SK-N-SH treated with all-trans-retinoic acid at 6 μM for 48 hours (cell line): ENCODE results near the gene STAG1.
"Not testable (repeated sequence)": the region's sequence is repeated elsewhere in the genome, so short reads cannot be mapped to it uniquely, and the experiment has no call there.

Experiments
- ATAC-seq: fragments of 200-7000 bp; cut with Tn5 transposase; 3 replicates; pipeline ENCODE4 v1.9.1; 2020; ENCODE audit warnings: mild to moderate bottlenecking, moderate library complexity
- ARNTL ChIP-seq: fragments of 450-650 bp; formaldehyde crosslinking; IDR thresholded peaks from 2 replicates; pipeline ENCODE4 v1.5.0; 2020; ENCODE audit warnings: low read depth, mild to moderate bottlenecking, moderate library complexity, borderline replicate concordance
- CSDC2 ChIP-seq: fragments of 250-450 bp; sonication (Bioruptor Pico); IDR thresholded peaks from 2 replicates; pipeline ENCODE4 v1.5.0; 2020; ENCODE audit warnings: mild to moderate bottlenecking, moderate library complexity
- ESRRG ChIP-seq: fragments of 250-450 bp; sonication (Bioruptor Pico); IDR thresholded peaks from 2 replicates; pipeline ENCODE4 v1.6.1; 2021; ENCODE audit warnings: mild to moderate bottlenecking
- GLIS3 ChIP-seq: fragments of 250-450 bp; sonication (Bioruptor Pico); IDR thresholded peaks from 2 replicates; pipeline ENCODE4 v1.5.0; 2020; ENCODE audit warnings: mild to moderate bottlenecking, moderate library complexity
- ISL1 ChIP-seq: fragments of 250-450 bp; sonication (Bioruptor Pico); IDR thresholded peaks from 2 replicates; pipeline ENCODE4 v2.1.2; 2022; ENCODE audit warnings: mild to moderate bottlenecking, moderate library complexity
- OSR1 ChIP-seq: fragments of 250-450 bp; sonication (Bioruptor Pico); IDR thresholded peaks from 2 replicates; pipeline ENCODE4 v1.8.0; 2022; ENCODE audit warnings: moderate library complexity, mild to moderate bottlenecking, inconsistent platforms
- PPARA ChIP-seq: fragments of 250-450 bp; sonication (Bioruptor Pico); IDR thresholded peaks from 2 replicates; pipeline ENCODE4 v1.5.0; 2020; ENCODE audit warnings: mild to moderate bottlenecking, borderline replicate concordance
- RARB ChIP-seq: fragments of 250-450 bp; sonication (Bioruptor Pico); IDR thresholded peaks from 2 replicates; pipeline ENCODE4 v1.8.0; 2021; ENCODE audit warnings: mild to moderate bottlenecking, moderate library complexity
- TCF4 ChIP-seq: fragments of 250-450 bp; sonication (Bioruptor Pico); IDR thresholded peaks from 2 replicates; pipeline ENCODE4 v1.8.0; 2021; ENCODE audit warnings: mild to moderate bottlenecking, moderate library complexity, borderline replicate concordance
- TOX ChIP-seq: fragments of 250-450 bp; sonication (Bioruptor Pico); IDR thresholded peaks from 2 replicates; pipeline ENCODE4 v1.8.0; 2021; ENCODE audit warnings: mild to moderate bottlenecking, moderate library complexity, borderline replicate concordance
- ZFP3 ChIP-seq: fragments of 250-450 bp; sonication (Bioruptor Pico); IDR thresholded peaks from 2 replicates; pipeline ENCODE4 v1.5.0; 2020; ENCODE audit warnings: mild to moderate bottlenecking, moderate library complexity
- ZFP30 ChIP-seq: fragments of 450-650 bp; formaldehyde crosslinking; IDR thresholded peaks from 2 replicates; pipeline ENCODE4 v1.5.0; 2022; ENCODE audit warnings: mild to moderate bottlenecking, moderate library complexity
- ZNF565 ChIP-seq: fragments of 450-650 bp; formaldehyde crosslinking; conservative IDR thresholded peaks from 2 replicates; pipeline ENCODE4 v1.5.0; 2020; ENCODE audit warnings: low read depth, mild to moderate bottlenecking, moderate library complexity
- ZNF70 ChIP-seq: fragments of 450-650 bp; formaldehyde crosslinking; IDR thresholded peaks from 2 replicates; pipeline ENCODE4 v1.5.0; 2020; ENCODE audit warnings: mild to moderate bottlenecking, moderate library complexity
- TF ChIP-seq, protein P1 (sequence below): fragments of 250-450 bp; sonication (Bioruptor Pico); IDR thresholded peaks from 2 replicates; pipeline ENCODE4 v1.5.1; 2021; ENCODE audit warnings: mild to moderate bottlenecking, moderate library complexity
- TF ChIP-seq, protein P2 (sequence below): fragments of 250-450 bp; sonication (Bioruptor Pico); IDR thresholded peaks from 2 replicates; pipeline ENCODE4 v1.5.0; 2020; ENCODE audit warnings: mild to moderate bottlenecking, moderate library complexity
- TF ChIP-seq, protein P3 (sequence below): fragments of 250-450 bp; sonication (Bioruptor Pico); IDR thresholded peaks from 2 replicates; pipeline ENCODE4 v1.8.0; 2020; ENCODE audit warnings: mild to moderate bottlenecking, moderate library complexity, borderline replicate concordance
- TF ChIP-seq, protein P4 (sequence below): fragments of 250-450 bp; sonication (Bioruptor Pico); IDR thresholded peaks from 2 replicates; pipeline ENCODE4 v1.8.0; 2021; ENCODE audit warnings: low read depth, mild to moderate bottlenecking, moderate library complexity, borderline replicate concordance
- TF ChIP-seq, protein P5 (sequence below): fragments of 250-450 bp; sonication (Bioruptor Pico); IDR thresholded peaks from 2 replicates; pipeline ENCODE4 v1.5.1; 2020; ENCODE audit warnings: low read depth, mild to moderate bottlenecking, moderate library complexity

STAG1 gene

DNA sequence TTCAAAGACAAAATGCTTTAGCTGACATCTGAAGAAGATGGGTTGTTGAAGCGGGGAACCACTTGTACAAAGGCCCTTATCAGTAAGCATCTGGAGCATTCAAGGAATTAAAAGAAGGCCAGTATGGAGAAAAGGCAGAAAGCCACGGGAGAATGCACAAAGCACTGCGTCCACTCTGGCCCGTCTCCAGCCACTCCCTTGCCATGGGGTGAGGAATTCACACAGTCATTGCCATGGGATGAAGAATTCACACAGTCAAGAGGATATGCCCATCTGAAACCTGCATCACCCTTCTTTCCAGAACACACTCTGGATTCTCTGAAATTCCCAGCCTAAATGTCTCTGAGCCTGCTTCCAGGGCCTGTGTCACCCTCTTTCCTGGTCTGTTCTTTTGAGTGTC, 26.7 kb upstream of the STAG1 start:
- peak; percentile 77 for ATAC-seq

DNA sequence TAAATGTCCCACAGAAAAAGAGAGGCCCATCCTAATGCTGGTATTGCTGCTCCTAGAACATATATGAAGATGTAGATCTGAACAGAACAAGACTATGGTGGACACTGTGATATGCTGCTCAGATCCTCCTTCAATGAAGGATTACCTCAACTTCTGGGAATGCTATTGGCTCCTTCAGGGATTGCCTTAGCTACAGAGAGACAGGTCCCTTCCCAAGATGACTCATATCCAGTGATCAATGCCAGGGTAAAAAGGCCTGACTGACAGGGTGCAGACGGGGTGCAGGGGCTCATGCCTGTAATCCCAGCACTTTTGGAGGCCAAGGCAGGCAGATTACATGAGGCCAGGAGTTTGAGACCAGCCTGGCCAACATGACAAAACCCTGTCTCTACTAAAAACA, 20.5 kb upstream of the STAG1 start:
- TF ChIP-seq GLIS3 (CRISPR knock-in tag) = no peak
- TF ChIP-seq, protein P1, sequence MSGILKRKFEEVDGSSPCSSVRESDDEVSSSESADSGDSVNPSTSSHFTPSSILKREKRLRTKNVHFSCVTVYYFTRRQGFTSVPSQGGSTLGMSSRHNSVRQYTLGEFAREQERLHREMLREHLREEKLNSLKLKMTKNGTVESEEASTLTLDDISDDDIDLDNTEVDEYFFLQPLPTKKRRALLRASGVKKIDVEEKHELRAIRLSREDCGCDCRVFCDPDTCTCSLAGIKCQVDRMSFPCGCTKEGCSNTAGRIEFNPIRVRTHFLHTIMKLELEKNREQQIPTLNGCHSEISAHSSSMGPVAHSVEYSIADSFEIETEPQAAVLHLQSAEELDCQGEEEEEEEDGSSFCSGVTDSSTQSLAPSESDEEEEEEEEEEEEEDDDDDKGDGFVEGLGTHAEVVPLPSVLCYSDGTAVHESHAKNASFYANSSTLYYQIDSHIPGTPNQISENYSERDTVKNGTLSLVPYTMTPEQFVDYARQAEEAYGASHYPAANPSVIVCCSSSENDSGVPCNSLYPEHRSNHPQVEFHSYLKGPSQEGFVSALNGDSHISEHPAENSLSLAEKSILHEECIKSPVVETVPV (CRISPR knock-in tag) = no peak
- TF ChIP-seq TOX (CRISPR knock-in tag) = no peak
- TF ChIP-seq ZNF70 (CRISPR knock-in tag) = no peak
- no peak for TF ChIP-seq ARNTL (CRISPR knock-in tag)
- TF ChIP-seq TCF4 = no peak
- TF ChIP-seq ESRRG (CRISPR knock-in tag) = no peak
- no peak for TF ChIP-seq ZNF565 (CRISPR knock-in tag)
- no peak for TF ChIP-seq ZFP3 (CRISPR knock-in tag)
- no peak for TF ChIP-seq OSR1 (CRISPR knock-in tag)
- TF ChIP-seq RARB = no peak
- TF ChIP-seq, protein P2, sequence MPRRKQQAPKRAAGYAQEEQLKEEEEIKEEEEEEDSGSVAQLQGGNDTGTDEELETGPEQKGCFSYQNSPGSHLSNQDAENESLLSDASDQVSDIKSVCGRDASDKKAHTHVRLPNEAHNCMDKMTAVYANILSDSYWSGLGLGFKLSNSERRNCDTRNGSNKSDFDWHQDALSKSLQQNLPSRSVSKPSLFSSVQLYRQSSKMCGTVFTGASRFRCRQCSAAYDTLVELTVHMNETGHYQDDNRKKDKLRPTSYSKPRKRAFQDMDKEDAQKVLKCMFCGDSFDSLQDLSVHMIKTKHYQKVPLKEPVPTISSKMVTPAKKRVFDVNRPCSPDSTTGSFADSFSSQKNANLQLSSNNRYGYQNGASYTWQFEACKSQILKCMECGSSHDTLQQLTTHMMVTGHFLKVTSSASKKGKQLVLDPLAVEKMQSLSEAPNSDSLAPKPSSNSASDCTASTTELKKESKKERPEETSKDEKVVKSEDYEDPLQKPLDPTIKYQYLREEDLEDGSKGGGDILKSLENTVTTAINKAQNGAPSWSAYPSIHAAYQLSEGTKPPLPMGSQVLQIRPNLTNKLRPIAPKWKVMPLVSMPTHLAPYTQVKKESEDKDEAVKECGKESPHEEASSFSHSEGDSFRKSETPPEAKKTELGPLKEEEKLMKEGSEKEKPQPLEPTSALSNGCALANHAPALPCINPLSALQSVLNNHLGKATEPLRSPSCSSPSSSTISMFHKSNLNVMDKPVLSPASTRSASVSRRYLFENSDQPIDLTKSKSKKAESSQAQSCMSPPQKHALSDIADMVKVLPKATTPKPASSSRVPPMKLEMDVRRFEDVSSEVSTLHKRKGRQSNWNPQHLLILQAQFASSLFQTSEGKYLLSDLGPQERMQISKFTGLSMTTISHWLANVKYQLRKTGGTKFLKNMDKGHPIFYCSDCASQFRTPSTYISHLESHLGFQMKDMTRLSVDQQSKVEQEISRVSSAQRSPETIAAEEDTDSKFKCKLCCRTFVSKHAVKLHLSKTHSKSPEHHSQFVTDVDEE (CRISPR knock-in tag) = no peak
- no peak for TF ChIP-seq PPARA
- TF ChIP-seq ISL1 = no peak
- TF ChIP-seq, protein P3, sequence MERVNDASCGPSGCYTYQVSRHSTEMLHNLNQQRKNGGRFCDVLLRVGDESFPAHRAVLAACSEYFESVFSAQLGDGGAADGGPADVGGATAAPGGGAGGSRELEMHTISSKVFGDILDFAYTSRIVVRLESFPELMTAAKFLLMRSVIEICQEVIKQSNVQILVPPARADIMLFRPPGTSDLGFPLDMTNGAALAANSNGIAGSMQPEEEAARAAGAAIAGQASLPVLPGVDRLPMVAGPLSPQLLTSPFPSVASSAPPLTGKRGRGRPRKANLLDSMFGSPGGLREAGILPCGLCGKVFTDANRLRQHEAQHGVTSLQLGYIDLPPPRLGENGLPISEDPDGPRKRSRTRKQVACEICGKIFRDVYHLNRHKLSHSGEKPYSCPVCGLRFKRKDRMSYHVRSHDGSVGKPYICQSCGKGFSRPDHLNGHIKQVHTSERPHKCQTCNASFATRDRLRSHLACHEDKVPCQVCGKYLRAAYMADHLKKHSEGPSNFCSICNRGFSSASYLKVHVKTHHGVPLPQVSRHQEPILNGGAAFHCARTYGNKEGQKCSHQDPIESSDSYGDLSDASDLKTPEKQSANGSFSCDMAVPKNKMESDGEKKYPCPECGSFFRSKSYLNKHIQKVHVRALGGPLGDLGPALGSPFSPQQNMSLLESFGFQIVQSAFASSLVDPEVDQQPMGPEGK = no peak
- TF ChIP-seq, protein P4, sequence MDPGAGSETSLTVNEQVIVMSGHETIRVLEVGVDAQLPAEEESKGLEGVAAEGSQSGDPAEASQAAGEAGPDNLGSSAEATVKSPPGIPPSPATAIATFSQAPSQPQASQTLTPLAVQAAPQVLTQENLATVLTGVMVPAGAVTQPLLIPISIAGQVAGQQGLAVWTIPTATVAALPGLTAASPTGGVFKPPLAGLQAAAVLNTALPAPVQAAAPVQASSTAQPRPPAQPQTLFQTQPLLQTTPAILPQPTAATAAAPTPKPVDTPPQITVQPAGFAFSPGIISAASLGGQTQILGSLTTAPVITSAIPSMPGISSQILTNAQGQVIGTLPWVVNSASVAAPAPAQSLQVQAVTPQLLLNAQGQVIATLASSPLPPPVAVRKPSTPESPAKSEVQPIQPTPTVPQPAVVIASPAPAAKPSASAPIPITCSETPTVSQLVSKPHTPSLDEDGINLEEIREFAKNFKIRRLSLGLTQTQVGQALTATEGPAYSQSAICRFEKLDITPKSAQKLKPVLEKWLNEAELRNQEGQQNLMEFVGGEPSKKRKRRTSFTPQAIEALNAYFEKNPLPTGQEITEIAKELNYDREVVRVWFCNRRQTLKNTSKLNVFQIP (CRISPR knock-in tag) = no peak
- TF ChIP-seq, protein P5, sequence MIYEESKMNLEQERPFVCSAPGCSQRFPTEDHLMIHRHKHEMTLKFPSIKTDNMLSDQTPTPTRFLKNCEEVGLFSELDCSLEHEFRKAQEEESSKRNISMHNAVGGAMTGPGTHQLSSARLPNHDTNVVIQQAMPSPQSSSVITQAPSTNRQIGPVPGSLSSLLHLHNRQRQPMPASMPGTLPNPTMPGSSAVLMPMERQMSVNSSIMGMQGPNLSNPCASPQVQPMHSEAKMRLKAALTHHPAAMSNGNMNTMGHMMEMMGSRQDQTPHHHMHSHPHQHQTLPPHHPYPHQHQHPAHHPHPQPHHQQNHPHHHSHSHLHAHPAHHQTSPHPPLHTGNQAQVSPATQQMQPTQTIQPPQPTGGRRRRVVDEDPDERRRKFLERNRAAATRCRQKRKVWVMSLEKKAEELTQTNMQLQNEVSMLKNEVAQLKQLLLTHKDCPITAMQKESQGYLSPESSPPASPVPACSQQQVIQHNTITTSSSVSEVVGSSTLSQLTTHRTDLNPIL (CRISPR knock-in tag) = no peak
- TF ChIP-seq ZFP30 (CRISPR knock-in tag) = no peak
- TF ChIP-seq CSDC2 (CRISPR knock-in tag) = no peak
- TF ChIP-seq, all 23 proteins: peak for 0
- peak; percentile 89 for ATAC-seq

More for the DNA sequence above, 26.7 kb upstream of the STAG1 start:
- TF ChIP-seq PPARA (no peak), ISL1 (0 out of 2 replicates have a peak, but pooled peaks have one; percentile 31), ARNTL (CRISPR knock-in tag) (no peak)

DNA sequence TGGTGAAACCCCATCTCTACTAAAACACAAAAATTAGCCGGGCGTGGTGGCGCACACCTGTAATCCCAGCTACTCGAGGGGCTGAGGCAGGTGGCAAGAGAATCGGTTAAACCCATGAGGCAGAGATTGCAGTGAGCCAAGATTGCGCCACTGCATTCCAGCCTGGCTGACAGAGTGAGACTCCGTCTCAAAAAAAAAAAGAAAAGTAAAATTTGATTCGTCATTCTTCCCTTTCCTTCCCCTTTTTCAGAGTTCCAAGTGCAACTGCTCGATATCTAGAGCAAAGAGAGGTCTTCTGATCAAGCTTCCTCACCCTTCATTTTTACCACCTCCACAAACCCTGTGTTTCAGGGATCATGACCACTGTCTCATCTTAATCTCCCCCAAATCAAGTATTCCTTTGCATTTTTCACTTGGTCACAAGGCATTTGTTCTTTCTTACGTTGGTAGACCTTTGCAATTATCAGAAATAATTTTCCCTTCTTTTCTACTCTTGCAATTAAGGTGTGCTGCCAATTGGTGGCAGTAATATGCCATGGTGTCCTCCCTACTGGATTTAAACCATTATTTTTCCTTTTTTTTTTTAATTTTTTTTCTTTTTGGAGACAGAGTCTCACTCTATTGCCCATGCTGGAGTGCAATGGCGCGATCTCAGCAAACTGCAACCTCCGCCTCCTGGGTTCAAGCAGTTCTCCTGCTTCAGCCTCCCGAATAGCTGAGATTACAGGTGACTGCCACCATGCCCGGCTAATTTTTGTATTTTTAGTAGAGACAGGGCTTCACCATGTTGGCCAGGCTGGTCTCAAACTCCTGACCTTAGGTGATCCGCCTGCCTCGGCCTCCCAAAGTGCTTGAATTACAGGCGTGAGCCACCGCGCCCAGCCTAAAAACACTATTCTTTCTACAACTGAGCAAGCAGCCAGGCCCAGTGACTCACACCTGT, 6.3 kb upstream of the STAG1 start:
- not testable (repeated sequence) for ATAC-seq

DNA sequence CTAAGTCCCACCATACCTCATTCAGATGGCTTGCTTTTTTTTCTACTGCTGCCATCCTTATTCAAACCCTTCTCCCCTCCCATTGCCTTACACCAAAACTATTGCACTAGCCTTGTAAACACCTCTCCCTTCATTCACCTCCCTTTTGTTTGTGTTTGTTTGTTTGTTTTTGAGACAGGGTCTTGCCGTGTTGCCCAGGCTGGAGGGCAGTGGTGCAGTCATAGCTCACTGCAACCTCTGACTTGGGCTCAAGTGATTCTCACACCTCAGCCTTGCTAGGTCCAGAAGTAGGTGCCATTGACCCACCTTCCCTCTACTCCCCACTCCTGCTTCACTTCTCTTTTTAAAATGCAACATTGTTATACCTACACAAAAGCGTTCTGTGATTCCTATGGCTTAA, 3.0 kb upstream of the STAG1 start:
- ATAC-seq = no peak
- no peak for TF ChIP-seq OSR1 (CRISPR knock-in tag)
